Testis (tissue), 3 donors: ENCODE data around the gene OR8A1. TPM values are rescaled to one million over a fixed set of nuclear protein-coding genes. Genes with fewer than 3 reads are reported as not detected.
A peak's percentile ranks its signal among the peaks of the same experiment; 100 is the strongest.

Experiments used
- DNase-seq: peaks from one replicate; pipeline ENCODE4 v3.0.0-alpha.2; 2019
- H3K27ac ChIP-seq, 2 donors: fragments of 200-600 bp; sonication (generic); one replicate each; pipeline ENCODE4 v1.5.1; 2019
- H3K27me3 ChIP-seq: fragments of 200-600 bp; sonication (generic); one replicate; pipeline ENCODE4 v1.5.1; 2019
- H3K36me3 ChIP-seq: fragments of 200-600 bp; sonication (generic); one replicate; pipeline ENCODE4 v1.5.1; 2017; ENCODE audit warnings: low read depth; ENCODE audit errors: missing control alignments
- H3K4me1 ChIP-seq: fragments of 200-600 bp; sonication (generic); one replicate; pipeline ENCODE4 v1.5.1; 2019
- H3K4me3 ChIP-seq, 2 donors: fragments of 200-600 bp; sonication (generic); one replicate each; pipeline ENCODE4 v1.5.1; 2017 to 2019
- H3K9me3 ChIP-seq: fragments of 200-600 bp; sonication (generic); one replicate; pipeline ENCODE4 v1.5.1; 2017
- CTCF ChIP-seq, 3 experiments: fragments of 450-650 bp in 2 of 3; fragments of 200-600 bp in 1 of 3; sonication (generic) in 1 of 3; IDR thresholded peaks; one replicate each; pipeline ENCODE4 v1.5.1; 2016 to 2019; ENCODE audit warnings: antibody characterized with exemption in 3 of 3, mild to moderate bottlenecking in 2 of 3, moderate library complexity in 1 of 3
- POLR2A ChIP-seq: fragments of 450-650 bp; IDR thresholded peaks from one replicate; pipeline ENCODE4 v1.6.1; 2017; ENCODE audit warnings: antibody characterized with exemption, mild to moderate bottlenecking, moderate library complexity
- WGBS, 2 donors: methylation state at CpG; one replicate each; pipeline ENCODE4 v1.1.5; 2018; 5-methylcytosine and 5-hydroxymethylcytosine counted together
- intact Hi-C: fragments of 100-400 bp; cut with DNase I; formaldehyde crosslinking; loops from one replicate; pipeline ENCODE4 v1.15.1; 2023; ENCODE audit warnings: low total_unique reads
- polyA plus RNA-seq: library from polyadenylated mRNA; stranded (reverse); fragments of 350-450 nt; fragmentation: Illumina TruSeq; extraction: RNeasy Lipid Tissue Mini Kit (QIAGEN cat#74804); gene quantifications from one replicate; pipeline ENCODE4 v1.2.3, GENCODE V29; 2014; ENCODE audit warnings: low read depth, low replicate concordance; ENCODE audit not compliant: insufficient read depth
- total RNA-seq, 2 donors: library from RNA; depleted of rRNA; stranded (reverse); fragments of >200 nt; gene quantifications; one replicate each; pipeline ENCODE4 v1.2.3, GENCODE V29; 2016

The OR8A1 gene
- total and polyA plus RNA-seq, 3 donors from 2014 or later = 0.29 to 0.50 (median 0.31) TPM

GRCh38 chr11:124586238-124586860 lies 16.6 kb downstream of the OR8A1 start:
- intact Hi-C loops = no loop called here

GRCh38 chr11:124591430-124591829 lies 21.6 kb downstream of the OR8A1 start:
- 59 to 72% methylated on average over 2 of the region's 2 CpGs for WGBS, 2 donors
- Histone ChIP-seq H3K27me3 (no peaks in the 10 kb centered on the region), H3K4me1 (no peaks in the 10 kb centered on the region), H3K36me3 (no peaks in the 10 kb centered on the region), H3K4me3 (no peak overlapping the region), H3K27ac (no peak overlapping the region), H3K9me3 (no peaks in the 10 kb centered on the region)
- DNase-seq = no peak
- TF ChIP-seq CTCF (IDR thresholded peaks at IDR 0.05) = no peak
- no peak for TF ChIP-seq POLR2A
- intact Hi-C loops = no loop called here

More at GRCh38 chr11:124586238-124586860, 16.6 kb downstream of the OR8A1 start:
- Histone ChIP-seq H3K27ac (no peak overlapping the region), H3K4me1 (no peaks in the 10 kb centered on the region), H3K9me3 (no peaks in the 10 kb centered on the region), H3K36me3 (no peaks in the 10 kb centered on the region), H3K27me3 (no peaks in the 10 kb centered on the region), H3K4me3 (no peak overlapping the region)
- TF ChIP-seq CTCF (IDR thresholded peaks at IDR 0.05) (peak; percentile 26 to 47 (median 45)), POLR2A (no peak)
- peak; percentile 78 for DNase-seq
- 49 to 55% methylated on average over 3 of the region's 3 CpGs for WGBS, 2 donors

GRCh38 chr11:124592627-124593026 lies 22.8 kb downstream of the OR8A1 start:
- Histone ChIP-seq H3K27me3 (no peaks in the 10 kb centered on the region), H3K27ac (no peak overlapping the region), H3K9me3 (no peaks in the 10 kb centered on the region), H3K36me3 (no peaks in the 10 kb centered on the region), H3K4me3 (no peak overlapping the region), H3K4me1 (no peaks in the 10 kb centered on the region)
- WGBS, 2 donors = 60 to 77% methylated on average over 6 of the region's 6 CpGs
- TF ChIP-seq CTCF (IDR thresholded peaks at IDR 0.05) (no peak), POLR2A (no peak)
- no peak for DNase-seq
- intact Hi-C loops = no loop called here

- WGBS, 2 donors = 88 to 97% methylated on average over 3 of the region's 3 CpGs
- Histone ChIP-seq H3K4me3 (no peak overlapping the region), H3K27me3 (no peaks in the 10 kb centered on the region), H3K4me1 (no peaks in the 10 kb centered on the region), H3K9me3 (no peaks in the 10 kb centered on the region), H3K36me3 (no peaks in the 10 kb centered on the region), H3K27ac (no peak overlapping the region)
- intact Hi-C loops = no loop called here
- no peak for DNase-seq
- TF ChIP-seq POLR2A (no peak), CTCF (IDR thresholded peaks at IDR 0.05) (no peak)
Observed at GRCh38 chr11:124595302-124595701, 25.5 kb downstream of the OR8A1 start.

GRCh38 chr11:124597626-124598025 lies 27.8 kb downstream of the OR8A1 start:
- no peak for DNase-seq
- Histone ChIP-seq H3K9me3 (no peaks in the 10 kb centered on the region), H3K36me3 (no peaks in the 10 kb centered on the region), H3K27me3 (no peaks in the 10 kb centered on the region), H3K4me3 (no peak overlapping the region), H3K4me1 (no peaks in the 10 kb centered on the region), H3K27ac (no peak overlapping the region)
- no peak for TF ChIP-seq POLR2A
- no peak for TF ChIP-seq CTCF (IDR thresholded peaks at IDR 0.05)
- intact Hi-C loops = no loop called here
